GF-D8 (cell line): Measurements from ENCODE around the gene FOXD4L1.
"Not testable (repeated sequence)": the region's sequence is repeated elsewhere in the genome, so short reads cannot be mapped to it uniquely, and the experiment has no call there.

Experiments used
- DNase-seq: peaks from one replicate; lab custom pipeline; 2025; lab: John Stamatoyannopoulos, UW

The FOXD4L1 gene

DNA sequence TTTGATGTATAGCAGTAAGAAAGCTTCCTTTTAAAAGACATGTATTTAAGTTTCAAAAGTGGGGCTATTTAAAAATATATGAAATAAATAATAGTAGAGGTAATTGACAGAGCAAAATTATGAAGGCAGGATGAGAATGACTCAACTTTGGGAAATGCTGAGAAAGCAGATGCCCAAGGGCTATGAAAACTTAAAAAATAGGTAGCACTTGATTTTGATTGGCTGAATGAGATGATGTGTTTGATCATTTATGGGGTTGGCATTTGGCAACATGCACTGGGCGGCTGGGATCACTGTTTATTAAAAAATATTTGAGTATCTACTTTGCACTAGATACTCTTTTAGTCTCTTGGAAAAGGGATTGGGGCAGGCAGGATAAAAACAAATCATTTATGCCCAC, 26.5 kb downstream of the FOXD4L1 start:
- DNase-seq = not testable (repeated sequence)

DNA sequence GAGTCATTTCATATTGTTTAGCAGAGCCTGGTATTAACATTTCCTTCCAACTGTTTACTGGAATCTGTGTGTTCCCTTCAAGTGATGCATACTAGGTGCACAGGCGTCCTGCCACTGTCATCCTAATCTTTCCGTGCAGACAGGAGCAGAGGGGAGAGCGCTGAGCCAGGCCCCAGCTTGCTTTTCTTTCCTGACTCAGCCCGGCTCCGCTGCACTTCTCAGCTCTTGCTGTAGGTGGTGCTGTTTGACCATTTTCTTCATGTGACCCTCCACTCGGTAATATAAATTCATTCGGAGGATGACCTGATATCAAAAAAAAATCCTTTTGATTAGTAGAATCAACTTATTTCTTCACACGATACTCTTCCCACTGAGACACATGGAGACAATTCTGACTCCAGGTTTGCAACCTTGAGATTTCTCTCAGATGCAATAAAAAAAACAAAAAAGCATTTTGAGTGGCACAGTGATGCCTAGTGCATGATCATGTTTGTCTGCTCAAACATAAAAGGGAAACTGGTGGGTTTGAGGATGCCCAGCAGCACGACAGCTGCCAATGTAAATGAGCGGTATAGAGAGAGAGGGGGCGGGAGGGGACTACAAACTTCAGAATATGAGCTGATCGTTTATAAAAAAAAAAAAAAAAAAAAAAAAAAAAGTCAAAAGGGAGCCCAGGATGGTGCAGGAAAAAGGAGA, 29.0 kb downstream of the FOXD4L1 start:
- DNase-seq = not testable (repeated sequence)

DNA sequence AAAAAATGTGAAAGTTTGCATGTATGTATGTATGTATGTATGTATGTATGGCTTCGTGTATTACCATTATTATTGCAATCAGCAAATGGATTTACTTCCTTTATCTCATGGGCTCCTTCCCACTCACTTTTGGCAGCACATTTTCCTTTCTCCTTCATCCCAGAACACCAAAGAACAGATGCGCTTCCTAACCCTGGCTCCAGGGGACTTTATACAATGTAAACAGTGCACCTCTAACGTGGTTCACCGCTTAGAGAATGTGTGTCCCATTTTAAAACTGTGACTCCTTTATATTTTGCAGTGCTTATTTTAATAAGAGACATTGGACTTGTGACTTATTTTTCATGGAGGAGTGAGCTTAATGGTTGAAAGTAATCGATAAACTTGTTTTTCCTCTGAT, 29.7 kb downstream of the FOXD4L1 start:
- DNase-seq = not testable (repeated sequence)

DNA sequence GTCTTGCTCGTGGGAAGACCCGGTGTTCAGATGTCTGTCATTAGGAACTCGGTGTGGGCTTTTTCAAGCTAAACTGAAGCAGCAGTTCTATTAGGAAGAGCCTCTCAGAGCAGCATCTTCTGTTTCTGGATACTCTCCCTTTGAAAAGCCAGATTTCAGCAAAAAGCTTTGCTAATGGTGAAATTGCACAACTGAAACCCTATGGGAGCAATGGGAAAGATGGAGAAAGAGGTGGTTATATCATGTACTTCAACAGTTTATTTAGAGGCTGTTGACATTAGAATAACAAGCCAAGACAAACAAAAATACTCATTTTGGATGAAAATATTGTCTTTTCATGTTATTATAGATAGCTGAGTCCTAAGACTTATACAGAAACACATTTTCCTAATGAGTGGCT, 30.4 kb downstream of the FOXD4L1 start:
- not testable (repeated sequence) for DNase-seq

DNA sequence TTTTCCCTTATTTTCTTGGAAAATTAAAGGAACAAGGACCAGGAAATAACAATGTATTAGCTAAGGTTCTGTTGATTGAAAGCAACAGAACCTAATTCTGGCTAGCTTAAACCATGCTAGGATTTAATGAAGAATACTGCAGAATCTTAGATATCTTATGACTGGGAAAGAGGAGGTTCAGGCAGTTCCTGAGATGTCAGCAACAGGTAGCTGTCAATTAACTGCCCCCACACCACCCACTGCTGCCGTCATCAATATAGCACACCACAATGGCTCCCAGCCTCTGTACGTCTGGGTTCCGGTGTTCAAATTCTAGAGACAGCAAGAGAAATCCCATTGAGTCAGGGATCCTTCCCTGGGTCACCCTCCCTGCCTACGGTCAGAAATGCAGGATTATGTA, 34.5 kb downstream of the FOXD4L1 start:
- DNase-seq = not testable (repeated sequence)

DNA sequence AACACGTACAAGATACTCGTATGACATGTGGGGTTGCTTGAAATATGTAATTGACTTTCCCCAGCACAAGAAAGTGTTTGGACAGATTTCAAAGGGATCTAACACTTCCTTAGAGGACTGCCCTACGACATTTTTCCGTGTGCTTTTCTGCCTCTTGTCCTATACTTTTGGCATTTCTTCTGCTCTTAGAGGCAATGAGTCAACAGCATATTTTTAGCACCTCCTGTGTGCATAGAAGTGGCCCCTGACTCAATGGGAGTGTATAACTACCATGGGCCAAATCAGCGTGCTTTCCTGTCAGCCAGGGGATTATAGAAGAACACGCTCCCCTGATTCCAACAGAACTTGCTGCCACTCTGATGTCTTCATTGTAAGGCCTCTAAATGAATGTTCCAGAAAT, 38.1 kb downstream of the FOXD4L1 start:
- DNase-seq = not testable (repeated sequence)

DNA sequence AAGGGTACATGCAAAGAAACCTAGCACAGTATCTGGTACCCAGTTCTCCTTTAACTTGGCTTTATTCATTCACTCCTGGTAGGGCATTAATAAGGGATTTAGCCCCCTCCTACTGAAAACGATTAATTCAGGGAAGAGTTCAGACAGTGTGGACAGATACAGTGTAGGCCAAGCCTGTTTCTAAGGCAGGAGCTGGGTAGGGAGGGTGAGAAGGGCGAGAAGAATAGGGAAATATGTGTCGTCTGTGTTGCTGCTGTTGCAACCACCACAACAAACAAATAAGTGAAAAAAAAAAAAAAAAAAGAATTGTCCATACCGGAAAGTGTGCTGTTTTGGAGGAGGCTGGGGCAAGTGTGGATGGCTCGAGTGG, 42.4 kb downstream of the FOXD4L1 start:
- not testable (repeated sequence) for DNase-seq

DNA sequence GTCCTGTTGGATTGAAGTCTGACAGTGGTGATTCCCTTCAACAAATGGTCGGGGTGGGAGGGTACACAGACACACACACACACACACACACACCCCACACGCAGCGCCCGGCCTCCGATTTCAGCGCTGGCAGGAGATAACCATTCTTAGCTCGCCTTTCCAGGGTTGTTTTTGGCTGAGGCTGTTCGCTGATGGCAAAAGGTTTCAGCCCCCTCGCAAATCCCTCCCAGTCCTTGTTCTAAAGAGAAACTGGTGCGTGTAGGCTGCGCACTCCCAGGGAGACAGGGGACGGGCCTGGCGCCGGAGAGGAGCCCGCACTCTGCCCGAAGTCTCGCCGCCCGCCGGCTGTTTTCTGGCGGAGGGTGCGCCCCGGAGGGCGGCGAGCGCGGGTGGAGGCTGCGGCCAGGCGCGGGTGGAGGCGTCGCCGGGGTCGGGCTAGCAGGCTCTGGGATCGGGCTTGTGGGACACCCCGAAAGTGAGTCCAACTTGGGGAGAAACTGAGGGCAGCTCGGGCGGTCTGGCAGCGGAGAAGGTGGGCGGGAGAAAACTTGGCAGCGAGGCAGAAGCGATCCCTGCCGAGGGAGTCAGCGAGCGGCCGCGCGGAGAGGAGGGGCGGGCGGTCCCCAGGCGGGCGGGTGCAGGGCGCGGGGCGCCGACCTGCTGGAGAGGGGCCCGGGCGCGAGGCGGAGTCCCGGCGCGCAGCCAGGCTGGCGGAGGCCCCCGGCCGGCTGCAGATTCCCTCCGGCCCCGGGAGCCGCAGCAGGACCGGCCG, 42.9 kb downstream of the FOXD4L1 start:
- DNase-seq = not testable (repeated sequence)

DNA sequence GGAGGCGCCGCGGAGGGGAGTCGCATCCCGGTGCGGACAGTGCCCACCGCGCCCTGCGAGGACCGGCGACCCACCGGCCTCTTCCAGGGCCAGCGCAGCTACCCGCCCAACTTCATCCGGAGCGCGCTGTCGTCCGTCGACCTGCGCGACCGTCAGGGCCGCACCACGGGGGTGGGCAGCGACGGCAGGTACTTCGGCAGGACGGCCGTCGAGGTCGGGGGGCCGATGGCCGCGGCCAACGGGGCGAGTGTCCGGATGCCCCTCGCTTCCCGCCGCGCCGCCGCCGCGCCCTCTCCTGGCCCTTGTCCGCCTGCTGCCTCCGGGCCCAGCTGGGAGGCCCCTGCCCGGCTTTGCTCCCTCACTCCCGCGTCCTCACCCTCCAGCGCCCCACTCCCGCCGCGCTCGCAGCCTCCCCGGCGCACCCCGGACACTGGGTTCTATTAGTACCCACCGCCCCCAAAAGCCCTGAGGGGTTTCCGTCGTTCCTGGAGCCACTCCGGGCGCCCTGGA, 43.6 kb downstream of the FOXD4L1 start:
- DNase-seq = not testable (repeated sequence)

DNA sequence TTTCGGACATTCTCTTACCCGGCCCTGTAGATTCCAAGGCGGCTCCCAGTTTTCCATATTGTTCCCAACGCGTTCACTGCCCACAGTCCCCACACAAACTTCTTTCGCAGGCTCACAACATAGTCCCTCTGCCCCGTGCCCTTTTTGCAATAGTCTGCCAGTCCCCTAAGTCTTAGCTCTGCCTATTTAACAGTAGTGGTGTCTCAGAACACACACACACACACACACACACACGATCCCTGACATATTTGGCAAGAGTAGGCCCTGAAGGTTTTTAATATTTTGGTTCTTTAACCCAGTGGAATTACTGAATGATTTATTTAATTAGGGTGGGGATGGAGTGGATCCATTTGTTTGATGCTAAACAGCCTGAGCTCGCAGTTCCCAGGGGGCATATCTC, 44.1 kb downstream of the FOXD4L1 start:
- not testable (repeated sequence) for DNase-seq
